Chondrocyte (in vitro differentiated cells): ENCODE data around the gene GDF9. TPM values are rescaled to one million over a fixed set of nuclear protein-coding genes. Genes with fewer than 3 reads are reported as not detected.

Experiments used
- DNase-seq: peaks from one replicate; pipeline ENCODE4 v3.0.0; 2021; ENCODE audit warnings: mixed read lengths, low spot score
- H3K27ac Mint-ChIP-seq: one replicate; pipeline ENCODE4 v1.8.0; 2021; ENCODE audit warnings: mild to moderate bottlenecking, moderate library complexity, mixed read lengths; ENCODE audit not compliant: unreplicated experiment
- H3K27me3 Mint-ChIP-seq: 2 replicates; pipeline ENCODE4 v1.8.0; 2021; ENCODE audit warnings: low read depth, mixed read lengths
- H3K36me3 Mint-ChIP-seq: 2 replicates; pipeline ENCODE4 v1.8.0; 2021; ENCODE audit warnings: low read depth, mixed read lengths
- H3K4me1 Mint-ChIP-seq: 2 replicates; pipeline ENCODE4 v1.8.0; 2021; ENCODE audit warnings: low read depth, mild to moderate bottlenecking, mixed read lengths
- H3K4me3 Mint-ChIP-seq: one replicate; pipeline ENCODE4 v1.8.0; 2021; ENCODE audit warnings: mild to moderate bottlenecking, moderate library complexity, mixed read lengths; ENCODE audit not compliant: unreplicated experiment
- H3K9me3 Mint-ChIP-seq: 2 replicates; pipeline ENCODE4 v1.8.0; 2021; ENCODE audit warnings: low read depth, mixed read lengths
- CTCF ChIP-seq: fragments of 200-600 bp; sonication (generic); IDR thresholded peaks from 2 replicates; pipeline ENCODE4 v1.5.0; 2021; ENCODE audit warnings: antibody characterized with exemption, mild to moderate bottlenecking, moderate library complexity
- total RNA-seq: library from RNA; stranded (reverse); gene quantifications from 3 replicates; pipeline ENCODE4 v1.2.1, GENCODE V29; 2021

The GDF9 gene
- total RNA-seq, 1 donor from 2014 or later, result 0.30 TPM

DNA sequence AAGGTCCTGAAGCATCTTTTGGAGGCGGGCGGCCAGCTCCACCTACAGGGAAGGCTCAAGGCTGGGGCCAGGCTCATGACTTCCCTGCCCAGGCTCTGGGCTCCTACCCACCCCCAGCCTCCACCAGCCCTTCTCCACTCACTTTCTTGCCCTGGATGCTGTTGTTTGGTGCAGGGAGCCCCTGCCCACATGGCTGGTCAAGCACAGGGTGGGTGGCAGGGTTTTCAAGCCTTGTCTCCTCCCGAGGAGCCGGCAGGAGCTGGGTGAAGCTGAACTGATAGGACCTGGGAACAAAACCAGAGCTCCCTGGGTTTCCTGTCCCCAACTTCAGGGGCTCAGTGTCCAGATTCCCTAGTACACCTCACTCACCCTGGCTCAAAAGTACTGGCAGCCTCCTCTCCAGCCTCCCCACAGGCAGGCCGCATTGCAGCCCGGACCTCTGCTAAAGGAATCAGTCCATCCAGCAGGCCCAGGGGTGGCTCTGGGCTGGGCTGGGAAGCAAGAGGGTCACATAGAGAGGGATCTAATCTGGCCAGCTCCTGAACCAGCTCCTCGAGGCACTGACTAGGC is 42.7 kb downstream of the GDF9 start:
- TF ChIP-seq CTCF, result no peak
- H3K4me3 Mint-ChIP-seq, result no peak overlapping the region

GRCh38 chr5:132822650-132823480 is 43.4 kb downstream of the GDF9 start:
- TF ChIP-seq CTCF, result no peak
- H3K36me3 Mint-ChIP-seq, result no peaks in the 10 kb centered on the region
- no peak overlapping the region for H3K27ac Mint-ChIP-seq
- peaks cover 9% of the 10 kb centered on the region for H3K4me1 Mint-ChIP-seq
- no peaks in the 10 kb centered on the region for H3K9me3 Mint-ChIP-seq
- H3K27me3 Mint-ChIP-seq, result no peaks in the 10 kb centered on the region
- no peak overlapping the region for H3K4me3 Mint-ChIP-seq
- DNase-seq, result no peak

More for the DNA sequence above, 42.7 kb downstream of the GDF9 start:
- Mint-ChIP-seq H3K9me3 (no peaks in the 10 kb centered on the region), H3K4me1 (peaks cover 9% of the 10 kb centered on the region), H3K36me3 (no peaks in the 10 kb centered on the region), H3K27me3 (no peaks in the 10 kb centered on the region), H3K27ac (no peak overlapping the region)
- DNase-seq, result no peak

DNA sequence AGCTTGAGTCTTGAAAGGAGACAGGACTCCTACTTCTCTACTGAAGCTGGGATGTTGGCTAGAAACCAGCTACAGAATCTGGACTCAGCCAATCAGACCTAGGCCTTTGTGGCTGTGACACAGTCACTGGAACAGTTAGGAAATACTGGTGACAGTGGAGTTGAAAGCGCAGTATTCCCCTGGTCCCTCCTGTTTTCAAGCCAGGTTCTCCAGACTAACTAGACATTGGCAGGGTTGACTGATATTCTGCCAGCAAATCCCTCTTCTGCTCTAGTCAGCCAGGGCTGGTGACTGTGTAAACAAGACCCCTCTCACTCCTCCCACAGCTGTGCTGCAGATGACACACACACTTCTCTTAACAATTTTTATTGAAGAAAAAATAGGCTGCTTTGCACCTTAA is 44.5 kb downstream of the GDF9 start:
- Mint-ChIP-seq H3K4me1 (peaks cover 9% of the 10 kb centered on the region), H3K9me3 (no peaks in the 10 kb centered on the region), H3K27ac (no peak overlapping the region), H3K4me3 (no peak overlapping the region), H3K27me3 (no peaks in the 10 kb centered on the region), H3K36me3 (no peaks in the 10 kb centered on the region)
- no peak for TF ChIP-seq CTCF
- DNase-seq, result no peak

DNA sequence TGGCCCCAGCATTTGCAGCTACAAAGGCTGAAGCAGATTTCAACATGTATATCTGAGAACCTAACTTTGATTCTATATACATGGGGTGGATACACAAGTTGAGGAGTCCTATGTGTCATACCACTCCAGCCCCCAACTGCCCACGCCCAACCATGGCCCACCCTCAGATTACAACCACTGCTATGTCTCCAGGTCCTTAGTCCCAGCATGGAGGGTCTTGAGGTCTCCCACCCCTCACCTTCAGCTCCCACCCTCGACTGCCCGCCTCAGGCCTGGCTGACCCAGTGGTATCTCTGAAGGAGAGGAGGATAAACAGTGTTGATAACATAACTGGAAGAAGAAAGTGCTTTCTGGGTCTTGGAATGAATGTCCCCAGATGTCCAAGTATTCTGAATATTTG is 44.9 kb downstream of the GDF9 start:
- H3K27me3 Mint-ChIP-seq, result no peaks in the 10 kb centered on the region
- TF ChIP-seq CTCF, result no peak
- no peaks in the 10 kb centered on the region for H3K9me3 Mint-ChIP-seq
- no peak overlapping the region for H3K27ac Mint-ChIP-seq
- no peak overlapping the region for H3K4me3 Mint-ChIP-seq
- no peak for DNase-seq
- no peaks in the 10 kb centered on the region for H3K36me3 Mint-ChIP-seq
- peaks cover 9% of the 10 kb centered on the region for H3K4me1 Mint-ChIP-seq

- Mint-ChIP-seq H3K27ac (no peak overlapping the region), H3K36me3 (no peaks in the 10 kb centered on the region), H3K9me3 (no peaks in the 10 kb centered on the region), H3K4me1 (peaks cover 9% of the 10 kb centered on the region), H3K27me3 (no peaks in the 10 kb centered on the region), H3K4me3 (no peak overlapping the region)
- DNase-seq, result no peak
- peak; percentile 96 for TF ChIP-seq CTCF
Measured at GRCh38 chr5:132820162-132820754, 46.0 kb downstream of the GDF9 start.
